Measurements from ENCODE around the gene C1orf21.

The C1orf21 gene

GRCh38 chr1:184533049-184533448 lies 146.2 kb downstream of the C1orf21 start:
- no peak for DNase-seq (ENCODE audit: extremely low read depth, low read depth)
- TF ChIP-seq CTCF (IDR thresholded peaks at IDR 0.05; ENCODE audit: low read depth, low read length), result no peak

- DNase-seq (ENCODE audit: extremely low read depth, low read depth), result no peak
- no peak for TF ChIP-seq CTCF (IDR thresholded peaks at IDR 0.05; ENCODE audit: low read depth, low read length)
These were observed 147.1 kb downstream of the C1orf21 start for GRCh38 chr1:184533915-184534314.

GRCh38 chr1:184534690-184535089 lies 147.9 kb downstream of the C1orf21 start:
- DNase-seq (ENCODE audit: extremely low read depth, low read depth), result no peak
- TF ChIP-seq CTCF (IDR thresholded peaks at IDR 0.05; ENCODE audit: low read depth, low read length), result no peak

GRCh38 chr1:184535191-184535970 lies 148.6 kb downstream of the C1orf21 start:
- peak; percentile 41 for DNase-seq (ENCODE audit: extremely low read depth, low read depth)
- TF ChIP-seq CTCF (IDR thresholded peaks at IDR 0.05; ENCODE audit: low read depth, low read length), result no peak

GRCh38 chr1:184536246-184536985 lies 149.6 kb downstream of the C1orf21 start:
- no peak for TF ChIP-seq CTCF (IDR thresholded peaks at IDR 0.05; ENCODE audit: low read depth, low read length)
- DNase-seq (ENCODE audit: extremely low read depth, low read depth), result no peak

GRCh38 chr1:184539580-184539979 lies 152.8 kb downstream of the C1orf21 start:
- no peak for TF ChIP-seq CTCF (IDR thresholded peaks at IDR 0.05; ENCODE audit: low read depth, low read length)
- DNase-seq (ENCODE audit: extremely low read depth, low read depth), result no peak

GRCh38 chr1:184541537-184542152 lies 154.8 kb downstream of the C1orf21 start:
- DNase-seq (ENCODE audit: extremely low read depth, low read depth), result no peak
- TF ChIP-seq CTCF (IDR thresholded peaks at IDR 0.05; ENCODE audit: low read depth, low read length), result no peak
